Natural killer cell (primary cell): ENCODE measurements around the gene STK32B. TPM values are rescaled to one million over a fixed set of nuclear protein-coding genes. Genes with fewer than 3 reads are reported as not detected.
"Not testable (repeated sequence)": the region's sequence is repeated elsewhere in the genome, so short reads cannot be mapped to it uniquely, and the experiment has no call there.

ENCODE experiments used
- ATAC-seq, 3 donors: fragments of 150-1000 bp in 2 of 3; fragments of 200-7000 bp in 1 of 3; cut with Tn5 transposase; 1 replicate in 1 of 3; 2 replicates in 2 of 3; pipeline ENCODE4 v1.10.0; 2021; ENCODE audit warnings: mild to moderate bottlenecking in 2 of 3, moderate library complexity in 2 of 3
- DNase-seq, 2 donors: peaks; one replicate each; pipeline versions ENCODE4 v3.0.0 to v3.0.0-alpha.2; 2013 to 2021; ENCODE audit warnings: mixed read lengths in 1 of 2
- H3K27ac ChIP-seq: one replicate; pipeline ENCODE4 v1.5.1; 2013; ENCODE audit warnings: mild to moderate bottlenecking, low read length
- H3K27me3 ChIP-seq: one replicate; pipeline ENCODE4 v1.6.1; 2013; ENCODE audit warnings: low read length; ENCODE audit not compliant: control insufficient read depth, insufficient read depth
- H3K36me3 ChIP-seq: one replicate; pipeline ENCODE4 v1.6.1; 2013; ENCODE audit warnings: low read length; ENCODE audit not compliant: control insufficient read depth, insufficient read depth
- H3K4me1 ChIP-seq: one replicate; pipeline ENCODE4 v1.6.1; 2013; ENCODE audit warnings: low read length; ENCODE audit not compliant: control insufficient read depth, insufficient read depth
- H3K4me3 ChIP-seq: one replicate; pipeline ENCODE4 v1.5.1; 2013; ENCODE audit warnings: low read length
- H3K9me3 ChIP-seq: one replicate; pipeline ENCODE4 v1.6.1; 2013; ENCODE audit warnings: low read length; ENCODE audit not compliant: control insufficient read depth, insufficient read depth
- H3K27ac Mint-ChIP-seq, 2 donors: one replicate each; pipeline ENCODE4 v1.8.0; 2022; ENCODE audit warnings: mild to moderate bottlenecking in 2 of 2, mixed read lengths in 2 of 2, moderate library complexity in 1 of 2
- H3K27me3 Mint-ChIP-seq, 2 donors: one replicate each; pipeline ENCODE4 v1.8.0; 2022; ENCODE audit warnings: low read depth in 2 of 2, mixed read lengths in 2 of 2
- H3K36me3 Mint-ChIP-seq: one replicate; pipeline ENCODE4 v1.8.0; 2022; ENCODE audit warnings: mixed read lengths
- H3K4me1 Mint-ChIP-seq, 2 donors: one replicate each; pipeline ENCODE4 v1.8.0; 2022; ENCODE audit warnings: mixed read lengths in 2 of 2
- H3K4me3 Mint-ChIP-seq: one replicate; pipeline ENCODE4 v1.8.0; 2022; ENCODE audit warnings: mild to moderate bottlenecking, moderate library complexity, mixed read lengths
- H3K9me3 Mint-ChIP-seq, 2 donors: one replicate each; pipeline ENCODE4 v1.8.0; 2022; ENCODE audit warnings: mixed read lengths in 2 of 2
- CTCF ChIP-seq: fragments of 200-600 bp; IDR thresholded peaks from one replicate; pipeline ENCODE4 v1.8.0; 2022; ENCODE audit warnings: antibody characterized with exemption
- WGBS: methylation state at CpG from one replicate; pipeline ENCODE4 v1.1.7; 2013; ENCODE audit warnings: missing lambda C conversion rate; ENCODE audit not compliant: insufficient coverage; 5-methylcytosine and 5-hydroxymethylcytosine counted together
- intact Hi-C: fragments of 100-400 bp; cut with micrococcal nuclease; formaldehyde crosslinking; loops from one replicate; pipeline ENCODE4 v1.14.2; 2022
- total RNA-seq, 4 donors: library from RNA; stranded (reverse); fragments of 120-200 nt in 1 of 4; gene quantifications; one replicate each; pipeline versions ENCODE4 v1.2.3 to v1.2.4, GENCODE V29; 2013 to 2022

STK32B gene
- total RNA-seq, 3 donors from 2014 or later (not counting 1 experiment from before 2014, with no cell fraction given) = 0.32 to 0.33 TPM; not detected in 1

- Mint-ChIP-seq H3K4me3 (no peak overlapping the region), H3K9me3 (no peaks in the 10 kb centered on the region), H3K27me3 (no peaks in the 10 kb centered on the region), H3K36me3 (no peaks in the 10 kb centered on the region), H3K27ac (no peak overlapping the region), H3K4me1 (no peaks in the 10 kb centered on the region)
- H3K4me3 ChIP-seq = no peak overlapping the region
- H3K9me3 ChIP-seq = no peaks in the 10 kb centered on the region
- H3K4me1 ChIP-seq = no peaks in the 10 kb centered on the region
- no peaks in the 10 kb centered on the region for H3K27me3 ChIP-seq
- intact Hi-C loops = no loop called here
- WGBS = 92% methylated on average over 3 of the region's 3 CpGs
- ATAC-seq = no peak
- no peak for TF ChIP-seq CTCF
- H3K36me3 ChIP-seq = no peaks in the 10 kb centered on the region
- no peak overlapping the region for H3K27ac ChIP-seq
- no peak for DNase-seq
Observed at GRCh38 chr4:5237086-5237660, 185.9 kb downstream of the STK32B start.

GRCh38 chr4:5238173-5238572, 186.9 kb downstream of the STK32B start:
- no peaks in the 10 kb centered on the region for H3K27me3 Mint-ChIP-seq
- 83% methylated on average over 4 of the region's 4 CpGs for WGBS
- no peak overlapping the region for H3K27ac ChIP-seq
- no peaks in the 10 kb centered on the region for H3K4me1 Mint-ChIP-seq
- no peak overlapping the region for H3K4me3 ChIP-seq
- H3K9me3 Mint-ChIP-seq = no peaks in the 10 kb centered on the region
- no peaks in the 10 kb centered on the region for H3K36me3 ChIP-seq
- no peak overlapping the region for H3K27ac Mint-ChIP-seq
- H3K4me1 ChIP-seq = no peaks in the 10 kb centered on the region
- ATAC-seq (no peak), DNase-seq (no peak)
- no peak for TF ChIP-seq CTCF
- no peaks in the 10 kb centered on the region for H3K27me3 ChIP-seq
- no peaks in the 10 kb centered on the region for H3K9me3 ChIP-seq
- no peaks in the 10 kb centered on the region for H3K36me3 Mint-ChIP-seq
- intact Hi-C loops = no loop called here
- H3K4me3 Mint-ChIP-seq = no peak overlapping the region

GRCh38 chr4:5247061-5247460, 195.8 kb downstream of the STK32B start:
- not testable (repeated sequence) for DNase-seq, H3K4me1 ChIP-seq, H3K27me3 Mint-ChIP-seq

GRCh38 chr4:5247735-5248134, 196.5 kb downstream of the STK32B start:
- Mint-ChIP-seq H3K4me3 (no peak overlapping the region), H3K9me3 (no peaks in the 10 kb centered on the region), H3K4me1 (no peaks in the 10 kb centered on the region), H3K27ac (no peak overlapping the region), H3K36me3 (no peaks in the 10 kb centered on the region), H3K27me3 (peaks cover 0 to 3% of the 10 kb centered on the region in 2 donors)
- Histone ChIP-seq H3K9me3 (no peaks in the 10 kb centered on the region), H3K27ac (no peak overlapping the region), H3K36me3 (no peaks in the 10 kb centered on the region), H3K27me3 (no peaks in the 10 kb centered on the region), H3K4me1 (no peaks in the 10 kb centered on the region), H3K4me3 (no peak overlapping the region)
- ATAC-seq (no peak), DNase-seq (no peak)
- TF ChIP-seq CTCF = no peak
- intact Hi-C loops = no loop called here
- WGBS = 90% methylated on average over 1 of the region's 1 CpG

More at GRCh38 chr4:5247061-5247460, 195.8 kb downstream of the STK32B start:
- H3K36me3 ChIP-seq, H3K4me1 Mint-ChIP-seq, intact Hi-C loops, H3K4me3 ChIP-seq, H3K36me3 Mint-ChIP-seq, ATAC-seq, H3K27me3 ChIP-seq, H3K9me3 Mint-ChIP-seq, H3K27ac Mint-ChIP-seq, H3K4me3 Mint-ChIP-seq, H3K27ac ChIP-seq, H3K9me3 ChIP-seq: not testable (repeated sequence)
- WGBS = 93% methylated on average over 7 of the region's 7 CpGs
